Fibroblast of villous mesenchyme (primary cell): ENCODE results near the gene ATP2A3. TPM values are rescaled to one million over a fixed set of nuclear protein-coding genes. Genes with fewer than 3 reads are reported as not detected.

Experiments used
- DNase-seq: peaks from one replicate; pipeline ENCODE4 v3.0.0-alpha.2; 2010; ENCODE audit warnings: low read depth
- H3K4me3 ChIP-seq: 2 replicates; pipeline ENCODE4 v1.5.1; 2011; ENCODE audit warnings: low read depth, mild to moderate bottlenecking, low read length
- CTCF ChIP-seq: IDR thresholded peaks from 2 replicates; pipeline ENCODE4 v1.5.1; 2012; ENCODE audit warnings: low read depth, mild to moderate bottlenecking, low read length; ENCODE audit not compliant: insufficient read depth
- total RNA-seq: library from RNA; depleted of rRNA; stranded (reverse); fragments of >200 nt; gene quantifications from 2 replicates; pipeline ENCODE4 v1.2.3, GENCODE V29; 2012

Gene ATP2A3
- total RNA-seq, 1 donor, result 0.43 TPM

- no peak overlapping the region for H3K4me3 ChIP-seq
- no peak for DNase-seq
- no peak for TF ChIP-seq CTCF
These were observed 8.6 kb downstream of the ATP2A3 start for GRCh38 chr17:3955673-3955988.

DNA sequence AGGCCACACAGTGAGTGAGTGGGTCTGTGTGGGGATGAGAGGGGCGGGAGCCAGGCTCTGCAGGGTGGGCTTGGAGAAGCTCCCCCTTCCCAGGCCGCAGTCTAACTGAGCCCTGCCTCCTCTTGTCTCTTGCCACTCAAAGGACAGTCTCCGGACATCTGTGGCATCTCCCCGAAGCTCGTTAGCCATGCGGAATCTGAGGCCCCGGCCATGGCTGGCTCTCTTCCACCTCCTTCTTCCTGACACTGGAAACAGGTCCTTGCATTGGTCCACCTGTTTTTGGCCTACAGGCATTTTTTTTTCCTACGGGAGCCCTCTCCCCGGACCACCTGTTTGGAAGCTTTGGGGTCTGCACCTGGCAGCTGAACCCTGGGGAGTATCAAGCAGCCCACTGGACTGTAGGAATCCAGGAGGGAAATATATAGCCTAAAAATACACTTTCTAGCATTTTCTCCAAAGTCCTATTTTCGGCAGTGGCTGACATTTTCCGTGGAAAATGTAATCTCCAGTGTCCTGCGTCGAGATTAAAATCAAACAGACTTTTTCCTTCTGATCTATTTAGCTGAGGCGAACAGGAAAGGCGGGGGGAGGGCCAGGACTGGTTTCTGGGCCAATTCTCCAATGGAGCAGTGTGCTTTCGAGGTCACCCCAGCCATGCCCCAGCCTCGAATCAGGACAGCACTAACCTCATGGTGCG, 9.1 kb downstream of the ATP2A3 start:
- no peak for TF ChIP-seq CTCF
- DNase-seq, result no peak
- no peak overlapping the region for H3K4me3 ChIP-seq

- no peak overlapping the region for H3K4me3 ChIP-seq
- DNase-seq, result no peak
- no peak for TF ChIP-seq CTCF
These were observed 10.2 kb downstream of the ATP2A3 start for GRCh38 chr17:3954086-3954485.

- no peak for TF ChIP-seq CTCF
- DNase-seq, result no peak
- no peak overlapping the region for H3K4me3 ChIP-seq
These were observed 10.7 kb downstream of the ATP2A3 start for GRCh38 chr17:3953542-3953941.

DNA sequence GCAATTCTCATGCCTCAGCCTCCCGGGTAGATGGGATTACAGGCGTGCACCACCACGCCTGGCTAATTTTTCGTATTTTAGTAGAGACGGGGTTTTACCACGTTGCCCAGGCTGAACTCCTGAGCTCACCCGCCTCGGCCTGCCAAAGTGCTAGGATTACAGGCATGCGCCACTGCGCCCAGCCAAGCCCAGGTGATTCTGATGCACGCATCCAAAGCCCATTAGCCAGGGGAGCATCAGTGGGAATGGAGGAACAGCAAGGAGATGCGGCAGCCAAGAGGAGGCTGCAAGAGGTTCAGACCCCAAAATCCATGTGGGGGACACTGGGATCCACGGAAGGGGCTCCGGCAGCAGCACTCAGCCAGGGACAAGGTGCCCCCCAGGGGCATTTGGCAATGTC, 12.1 kb downstream of the ATP2A3 start:
- TF ChIP-seq CTCF, result no peak
- DNase-seq, result no peak

GRCh38 chr17:3951420-3951819, 12.8 kb downstream of the ATP2A3 start:
- DNase-seq, result no peak
- TF ChIP-seq CTCF, result no peak

More for the DNA sequence above, 12.1 kb downstream of the ATP2A3 start:
- H3K4me3 ChIP-seq, result no peak overlapping the region

DNA sequence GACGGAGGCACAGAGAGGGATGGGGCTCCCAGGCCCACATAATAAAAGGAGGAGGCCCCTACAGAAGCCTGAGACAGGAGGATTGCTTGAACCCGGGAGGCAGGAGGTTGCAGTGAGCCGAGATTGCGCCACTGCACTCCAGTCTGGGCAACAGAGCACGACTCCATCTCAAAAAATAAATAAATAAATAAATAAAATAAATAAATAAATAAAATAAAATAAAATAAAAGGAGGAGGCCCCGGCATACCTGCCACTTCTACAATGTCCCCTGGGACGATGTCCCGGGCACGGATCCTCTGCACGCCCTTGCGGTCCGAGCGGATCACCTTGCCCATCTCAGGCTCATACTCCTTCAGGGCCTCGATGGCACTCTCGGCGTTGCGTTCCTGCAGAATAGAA, 13.2 kb downstream of the ATP2A3 start:
- no peak overlapping the region for H3K4me3 ChIP-seq
- DNase-seq, result no peak
- no peak for TF ChIP-seq CTCF

More at GRCh38 chr17:3951420-3951819, 12.8 kb downstream of the ATP2A3 start:
- H3K4me3 ChIP-seq, result no peak overlapping the region
